ENCODE measurements around the gene C1QL2.
A peak's percentile ranks its signal among the peaks of the same experiment; 100 is the strongest.

Gene C1QL2

GRCh38 chr2:119136093-119136492, 22.5 kb downstream of the C1QL2 start:
- peak; percentile 82 for DNase-seq

- no peak for DNase-seq
Observed at GRCh38 chr2:119134775-119135174, 23.8 kb downstream of the C1QL2 start.

GRCh38 chr2:119126650-119127049, 31.9 kb downstream of the C1QL2 start:
- DNase-seq = peak; percentile 89

GRCh38 chr2:119123389-119123788, 35.2 kb downstream of the C1QL2 start:
- DNase-seq = no peak

- DNase-seq = peak; percentile 32
Observed at GRCh38 chr2:119122663-119123062, 35.9 kb downstream of the C1QL2 start.

DNA sequence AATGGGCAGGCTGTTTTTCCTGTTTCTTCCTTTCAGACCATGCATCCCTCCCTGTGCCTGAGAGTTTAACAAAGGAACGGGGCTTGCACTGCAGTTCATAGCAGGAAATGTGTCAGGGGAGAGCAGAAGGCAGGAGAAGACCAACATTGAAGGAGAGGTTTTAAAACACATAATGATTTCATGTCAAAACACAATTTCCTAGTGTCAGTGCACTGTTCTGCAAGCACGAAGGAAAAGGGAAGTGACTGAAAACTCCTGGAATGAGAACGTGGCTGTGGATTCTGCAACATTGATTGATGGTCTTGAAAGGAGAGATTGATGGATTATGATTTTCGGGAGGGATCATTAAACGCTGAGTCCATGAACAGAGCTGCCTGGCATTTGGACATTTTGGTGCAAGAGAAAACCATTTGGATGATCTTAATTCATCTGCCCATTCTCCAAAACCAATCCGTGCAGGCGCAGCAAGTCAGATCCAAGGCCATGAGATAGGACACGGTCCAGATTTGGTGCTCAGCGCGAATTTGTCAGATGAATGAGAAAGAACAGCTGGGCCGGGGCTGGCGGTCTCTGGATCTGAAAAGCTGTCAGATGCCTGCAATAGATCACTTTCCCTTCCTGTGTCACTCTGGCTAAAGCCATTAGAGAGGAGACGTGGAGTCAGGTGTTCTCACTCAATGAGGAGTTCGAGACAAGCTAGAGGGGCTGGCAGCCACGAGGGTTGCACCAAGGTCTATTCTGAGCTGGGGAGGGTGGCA, 38.4 kb downstream of the C1QL2 start:
- DNase-seq = peak; percentile 26

GRCh38 chr2:119119076-119119785, 39.3 kb downstream of the C1QL2 start:
- DNase-seq = peak; percentile 31

DNA sequence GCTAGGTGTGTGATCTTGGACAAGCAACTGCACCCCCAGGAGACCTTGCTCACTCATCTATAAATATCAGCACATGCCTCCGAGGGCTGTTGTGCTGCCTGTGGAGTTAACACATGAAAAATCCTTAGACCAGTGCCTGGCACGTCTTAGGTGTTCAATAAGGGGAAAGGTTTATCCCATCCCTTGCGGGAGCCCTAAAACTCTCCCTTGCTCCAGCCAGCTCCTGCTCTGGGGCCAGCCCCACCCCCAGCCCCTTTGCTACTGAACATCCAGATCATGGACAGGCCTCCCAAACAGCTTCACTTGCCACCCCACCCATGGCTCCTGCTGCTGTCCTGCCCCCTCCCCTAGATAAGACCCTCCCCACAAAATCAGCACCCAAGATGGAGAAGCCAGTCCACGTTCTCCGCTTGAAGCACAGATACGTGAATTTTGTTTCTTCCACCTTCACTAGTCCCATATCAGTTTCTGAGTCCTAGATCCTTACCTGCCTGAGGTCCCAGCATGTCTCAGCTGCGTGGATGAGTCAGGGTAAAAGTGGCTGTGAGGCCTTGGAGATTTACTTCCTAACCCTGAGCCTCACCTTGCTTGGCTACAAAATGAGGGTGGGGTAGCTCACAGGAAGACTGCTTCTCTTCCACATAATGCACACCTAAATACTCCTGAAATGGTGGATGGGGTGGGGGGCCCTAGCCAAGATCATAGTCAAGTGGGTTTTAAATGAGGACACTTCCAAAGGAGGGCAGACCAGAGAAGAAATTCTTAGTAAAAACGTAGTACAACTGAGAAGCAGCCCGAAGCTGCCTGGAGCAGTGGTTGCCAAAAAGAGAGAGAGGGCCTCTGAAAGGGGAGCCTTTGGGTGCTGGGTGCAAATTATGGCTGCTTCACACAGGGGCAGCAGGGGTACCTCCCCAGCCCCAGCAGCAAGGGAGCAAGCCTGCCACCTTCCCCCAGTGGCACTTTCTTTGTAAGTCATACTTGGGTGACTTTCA, 40.4 kb downstream of the C1QL2 start:
- DNase-seq = peak; percentile 56

- peak; percentile 36 for DNase-seq
Observed at GRCh38 chr2:119117408-119117807, 41.1 kb downstream of the C1QL2 start.

DNA sequence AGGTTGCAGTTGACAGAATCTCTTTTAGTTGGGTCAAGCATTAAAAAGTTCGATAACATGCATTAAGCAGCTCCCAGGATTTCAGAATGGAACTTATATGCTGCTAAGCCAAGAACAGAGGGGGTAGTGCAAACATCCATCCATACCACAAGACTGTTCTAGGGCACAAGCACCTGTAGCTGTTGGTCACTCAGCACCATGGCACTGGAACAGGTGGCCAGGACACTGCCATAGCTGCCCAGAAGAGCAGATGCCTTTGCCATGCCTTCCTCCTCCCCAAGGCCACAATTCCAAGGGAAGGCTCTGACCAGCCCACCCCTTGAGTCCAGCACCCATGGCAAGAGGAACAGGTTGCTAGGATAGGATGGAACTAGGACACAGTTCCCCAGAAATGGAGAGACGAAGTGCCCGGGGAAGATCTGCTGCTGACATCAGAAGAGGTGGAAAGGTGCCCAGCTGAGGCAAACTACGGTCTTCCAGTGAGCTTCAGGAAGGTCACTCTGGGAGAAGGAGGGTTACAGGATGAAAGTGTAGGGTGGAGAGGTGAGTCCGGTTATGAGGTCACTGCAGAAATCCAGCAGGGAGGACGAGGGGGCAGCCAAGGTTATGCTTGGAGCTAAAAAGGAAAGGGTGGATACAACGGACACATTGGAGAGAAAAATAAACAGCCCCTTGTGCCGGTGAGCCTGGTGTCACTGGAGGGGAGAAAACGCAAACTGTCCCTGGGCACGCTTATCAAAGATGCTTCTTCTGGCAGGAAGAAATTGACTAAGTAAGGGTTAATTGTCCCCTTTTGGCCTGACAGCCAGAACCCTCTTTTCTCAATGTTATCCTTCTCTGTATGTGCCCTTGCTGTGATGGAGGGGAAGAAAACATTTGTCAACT, 41.9 kb downstream of the C1QL2 start:
- peak; percentile 34 for DNase-seq

DNA sequence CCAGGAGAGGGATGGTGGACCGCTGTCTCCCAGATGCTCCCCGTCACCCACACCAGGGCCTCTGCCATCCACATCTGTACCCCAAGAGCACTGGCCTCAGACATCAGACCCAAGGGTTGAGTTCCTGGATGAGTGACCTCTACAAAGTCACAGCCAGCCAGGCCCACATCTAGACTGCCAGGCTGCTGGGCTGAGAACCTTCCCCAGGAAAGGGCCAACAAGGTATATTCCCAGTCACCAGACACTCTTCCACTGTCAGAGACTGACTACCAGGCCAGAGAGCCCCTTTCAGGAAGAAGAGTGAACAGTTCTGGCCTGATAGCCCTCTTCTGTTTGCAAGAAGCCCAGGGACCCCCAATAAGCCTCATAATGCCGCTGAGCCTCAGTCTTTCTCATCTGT, 44.3 kb downstream of the C1QL2 start:
- no peak for DNase-seq

DNA sequence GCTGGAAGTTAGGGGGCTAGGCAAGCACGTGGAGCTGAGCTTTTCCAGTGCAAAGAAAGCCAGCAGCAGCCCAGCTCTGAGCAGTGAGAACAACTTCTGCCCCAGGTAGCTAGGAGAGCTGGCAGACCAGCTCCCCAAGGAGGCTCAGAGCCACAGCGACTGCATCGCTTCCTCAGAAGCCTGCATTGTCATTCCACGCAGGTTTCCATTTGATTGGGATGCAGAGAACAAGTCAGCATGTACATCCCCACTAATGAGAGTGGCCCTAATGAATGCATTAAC, 45.1 kb downstream of the C1QL2 start:
- peak; percentile 48 for DNase-seq

GRCh38 chr2:119112770-119113488, 45.6 kb downstream of the C1QL2 start:
- DNase-seq = peak; percentile 37

DNA sequence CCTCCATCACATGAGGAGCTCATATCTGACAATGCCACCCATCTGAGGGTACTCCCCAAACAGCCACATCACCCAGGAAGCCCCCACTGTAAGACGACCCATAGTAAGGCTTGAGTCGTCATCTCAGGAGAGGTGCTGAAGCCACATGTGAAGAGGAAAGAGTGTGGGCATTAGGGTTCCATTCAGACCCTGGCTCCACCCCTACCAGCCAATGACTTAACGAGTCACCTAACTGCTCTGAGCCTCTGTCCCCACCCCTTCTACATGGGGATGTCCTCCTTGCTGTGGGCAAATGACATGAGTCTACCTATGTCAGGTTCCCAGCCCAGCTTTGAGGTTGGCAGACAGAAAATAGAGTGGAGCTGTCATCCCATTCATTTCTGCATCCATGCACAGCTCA, 46.3 kb downstream of the C1QL2 start:
- DNase-seq = no peak

- peak; percentile 88 for DNase-seq
Observed at GRCh38 chr2:119111115-119111975, 47.2 kb downstream of the C1QL2 start.

DNA sequence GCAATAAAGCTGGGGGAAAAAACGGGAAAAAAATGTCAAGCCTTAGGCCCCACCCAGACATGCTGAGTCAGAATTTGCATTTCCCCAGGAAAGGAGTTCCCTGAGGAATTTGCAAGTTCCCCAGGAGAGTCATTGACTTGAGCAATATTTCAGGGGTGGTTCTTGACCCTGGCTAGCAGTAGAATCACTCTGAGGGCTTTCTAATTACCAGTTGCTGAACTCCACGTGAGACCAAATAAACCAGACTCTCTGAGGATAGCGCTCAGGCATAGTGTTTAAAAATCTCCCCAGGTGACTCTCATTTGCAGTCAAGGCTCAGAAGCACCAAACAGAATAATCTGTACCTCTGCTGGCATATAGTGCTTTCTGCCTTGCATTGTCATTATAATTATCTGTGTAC, 48.7 kb downstream of the C1QL2 start:
- peak; percentile 54 for DNase-seq

- peak; percentile 36 for DNase-seq
Observed at GRCh38 chr2:119108186-119108585, 50.4 kb downstream of the C1QL2 start.

DNA sequence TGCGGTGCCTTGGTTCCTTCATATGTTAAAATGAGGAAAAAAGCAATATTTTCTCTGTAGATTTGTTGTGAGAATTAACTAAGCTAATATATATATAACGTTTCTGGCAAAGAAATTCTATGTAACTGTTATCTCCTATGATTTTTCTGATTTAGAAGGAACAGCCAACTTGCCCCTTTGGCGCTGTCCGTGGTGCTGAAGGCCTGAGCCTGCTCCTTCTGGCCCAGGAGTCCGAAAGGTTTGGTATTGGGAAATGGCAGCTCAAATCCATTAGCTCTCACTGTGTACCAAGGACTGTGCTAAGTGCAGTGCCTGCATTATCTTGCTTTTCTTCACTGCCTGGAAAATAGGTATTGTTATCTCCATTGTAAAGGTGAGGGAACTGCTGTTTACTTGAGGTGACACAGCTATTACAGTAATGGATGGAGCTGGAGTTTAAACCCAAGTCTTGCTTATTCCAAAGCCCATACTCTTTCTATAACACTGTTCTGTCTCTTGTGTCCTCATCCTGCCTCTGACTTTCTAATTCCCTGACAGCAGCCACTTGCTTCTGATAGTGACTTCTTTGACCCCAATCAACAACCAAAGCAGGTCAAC, 52.2 kb downstream of the C1QL2 start:
- peak; percentile 81 for DNase-seq
